K562 (cell line): ENCODE data around the gene MFSD6L. TPM values are rescaled to one million over a fixed set of nuclear protein-coding genes. Genes with fewer than 3 reads are reported as not detected.

Experiments
- ATAC-seq: fragments of 200-7000 bp; cut with Tn5 transposase; 3 replicates; pipeline ENCODE4 v1.9.1; 2020; ENCODE audit warnings: moderate library complexity
- BruUV-seq: library from RNA; stranded (reverse); fragments of 400-500 nt; replicated peaks from 2 replicates; lab custom pipeline; 2021; lab: Mats Ljungman, UMichigan
- CTCF ChIA-PET: fragments of 300-600 bp; formaldehyde crosslinking; extraction: SDS; loops from one replicate; lab custom pipeline; 2021; ENCODE audit warnings: low intra/inter-chr PET ratio; lab: Yijun Ruan, JAX
- POLR2A ChIA-PET: fragments of 300-600, 350-650 bp; sonication (Branson Sonifier 250); formaldehyde crosslinking; extraction: SDS; loops from one replicate; lab custom pipeline; 2021; ENCODE audit warnings: antibody characterized with exemption, inconsistent platforms; lab: Yijun Ruan, JAX
- DNase-seq, 4 experiments: peaks; one replicate each; pipeline versions ENCODE4 v3.0.0 to v3.0.0-alpha.2; 2011 to 2018; ENCODE audit warnings: low spot score in 3 of 4, mixed read lengths in 3 of 4; ENCODE audit errors: extremely low read depth in 1 of 4
- FAIRE-seq: peaks from 2 replicates; lab custom pipeline; 2011; peaks lifted over from hg19 to GRCh38; lab: Jason Lieb, UNC
- H2AFZ ChIP-seq: 2 replicates; pipeline ENCODE4 v1.6.0; 2011; ENCODE audit warnings: low read depth, low read length, control low read depth, inconsistent platforms
- H3K27ac ChIP-seq: fragments of 200-600 bp; 3 replicates; pipeline ENCODE4 v1.8.0; 2011; ENCODE audit warnings: low read depth, mild to moderate bottlenecking, control low read depth, inconsistent platforms, low read length, moderate library complexity, mixed read lengths; ENCODE audit errors: extremely low read depth
- H3K27me3 ChIP-seq, 2 experiments: fragments of 300-600 bp in 1 of 2; 2 replicates in 1 of 2; 3 replicates in 1 of 2; pipeline versions ENCODE4 v1.6.0 to v1.8.0; 2011; ENCODE audit warnings: inconsistent platforms in 2 of 2, low read length in 2 of 2, mild to moderate bottlenecking in 1 of 2, mixed read lengths in 1 of 2, moderate library complexity in 1 of 2; ENCODE audit not compliant: control insufficient read depth in 2 of 2, insufficient read depth in 2 of 2
- H3K36me3 ChIP-seq: fragments of 300-600 bp; 3 replicates; pipeline ENCODE4 v1.8.0; 2011; ENCODE audit warnings: mild to moderate bottlenecking, low read length, inconsistent platforms; ENCODE audit not compliant: control insufficient read depth, insufficient read depth
- H3K4me1 ChIP-seq, 2 experiments: fragments of 200-600 bp in 1 of 2; replicated peaks in 1 of 2; 2 replicates in 1 of 2; 3 replicates in 1 of 2; pipeline versions ENCODE4 v1.5.1 to v1.8.0; 2011; ENCODE audit warnings: inconsistent platforms in 2 of 2, low read length in 2 of 2, mild to moderate bottlenecking in 1 of 2, mixed read lengths in 1 of 2, moderate library complexity in 1 of 2; ENCODE audit not compliant: control insufficient read depth in 2 of 2, insufficient read depth in 2 of 2
- H3K4me2 ChIP-seq: 2 replicates; pipeline ENCODE4 v1.6.1; 2011; ENCODE audit warnings: low read length, control low read depth, inconsistent platforms, mixed read lengths; ENCODE audit not compliant: insufficient read depth
- H3K4me3 ChIP-seq: fragments of 200-600 bp; sonication (generic), shearing (Covaris generic); 2 replicates; pipeline ENCODE4 v1.5.1; 2016; ENCODE audit warnings: control low read depth, inconsistent platforms
- H3K79me2 ChIP-seq: fragments of 200-600 bp; 3 replicates; pipeline ENCODE4 v1.8.0; 2011; ENCODE audit warnings: low read length, inconsistent platforms; ENCODE audit not compliant: control insufficient read depth, insufficient read depth
- H3K9ac ChIP-seq, 2 experiments: 2 replicates each; pipeline versions ENCODE4 v1.6.0 to v1.6.1; 2011; ENCODE audit warnings: low read depth in 2 of 2, low read length in 2 of 2, control low read depth in 1 of 2, inconsistent platforms in 1 of 2, mild to moderate bottlenecking in 1 of 2, mixed read lengths in 1 of 2; ENCODE audit not compliant: insufficient read depth in 1 of 2
- H3K9me1 ChIP-seq: one replicate; pipeline ENCODE4 v1.6.0; 2011; ENCODE audit warnings: inconsistent platforms, mild to moderate bottlenecking, low read length, moderate library complexity; ENCODE audit not compliant: control insufficient read depth, insufficient read depth
- H3K9me3 ChIP-seq: replicated peaks from 2 replicates; pipeline ENCODE4 v1.5.1; 2011; ENCODE audit warnings: low read depth, low read length, inconsistent platforms; ENCODE audit not compliant: control insufficient read depth, insufficient read depth
- H4K20me1 ChIP-seq: replicated peaks from 2 replicates; pipeline ENCODE4 v1.6.1; 2011; ENCODE audit warnings: low read length, inconsistent platforms, mixed read lengths; ENCODE audit not compliant: control insufficient read depth, insufficient read depth
- CCAR2 ChIP-seq: fragments of 200-400 bp; formaldehyde crosslinking; IDR thresholded peaks from 2 replicates; pipeline ENCODE4 v1.6.1; 2017; ENCODE audit warnings: mild to moderate bottlenecking, low read depth, low read length
- EZH2 ChIP-seq: IDR thresholded peaks from 2 replicates; pipeline ENCODE4 v1.6.1; 2012; ENCODE audit warnings: low read depth, mild to moderate bottlenecking, inconsistent platforms, low read length, borderline replicate concordance
- FOS ChIP-seq: IDR thresholded peaks from 3 replicates; pipeline ENCODE4 v1.6.1; 2011; ENCODE audit not compliant: insufficient read length; ENCODE audit errors: extremely low read depth
- GABPB1 ChIP-seq: sonication (generic); formaldehyde crosslinking; IDR thresholded peaks from 2 replicates; pipeline ENCODE4 v1.8.0; 2022; ENCODE audit warnings: mild to moderate bottlenecking, missing genetic modification reagents
- HOXB6 ChIP-seq: fragments of 250-450 bp; sonication (Bioruptor Pico); IDR thresholded peaks from 2 replicates; pipeline ENCODE4 v1.5.1; 2022; ENCODE audit warnings: mild to moderate bottlenecking, borderline replicate concordance
- KDM4B ChIP-seq, 2 experiments: fragments of 450-650 bp in 1 of 2; sonication (generic) in 1 of 2; IDR thresholded peaks; 2 replicates each; pipeline ENCODE4 v1.6.1; 2016 to 2017; ENCODE audit warnings: borderline replicate concordance in 2 of 2, antibody characterized with exemption in 1 of 2, low read depth in 1 of 2, mild to moderate bottlenecking in 1 of 2
- KHSRP ChIP-seq: fragments of 450-650 bp; IDR thresholded peaks from 2 replicates; pipeline ENCODE4 v1.6.1; 2017
- MAFG ChIP-seq: fragments of 450-650 bp; conservative IDR thresholded peaks from 2 replicates; pipeline ENCODE4 v1.6.1; 2016; ENCODE audit warnings: missing genetic modification characterization, missing compliant biosample characterization
- MCM5 ChIP-seq: fragments of 450-650 bp; IDR thresholded peaks from 2 replicates; pipeline ENCODE4 v1.6.1; 2016; ENCODE audit warnings: low read depth
- MED1 ChIP-seq: sonication (generic); formaldehyde crosslinking; IDR thresholded peaks from 2 replicates; pipeline ENCODE4 v1.8.1; 2023; ENCODE audit warnings: missing genetic modification reagents, borderline replicate concordance
- NCOA6 ChIP-seq: fragments of 450-650 bp; IDR thresholded peaks from 2 replicates; pipeline ENCODE4 v1.6.1; 2017; ENCODE audit warnings: mild to moderate bottlenecking
- NR2C1 ChIP-seq, 2 experiments: fragments of 450-650 bp; IDR thresholded peaks; 2 replicates each; pipeline ENCODE4 v1.6.1; 2017; ENCODE audit warnings: mild to moderate bottlenecking in 2 of 2, antibody characterized with exemption in 1 of 2, inconsistent platforms in 1 of 2, missing compliant biosample characterization in 1 of 2, missing genetic modification characterization in 1 of 2
- TAF1 ChIP-seq: IDR thresholded peaks from 2 replicates; pipeline ENCODE4 v1.6.1; 2011; ENCODE audit warnings: mild to moderate bottlenecking, low read length, moderate library complexity; ENCODE audit not compliant: insufficient read depth, control insufficient read depth, severe bottlenecking; ENCODE audit errors: extremely low read depth
- ZNF140 ChIP-seq: fragments of 250-450 bp; sonication (Bioruptor Pico); IDR thresholded peaks from 2 replicates; pipeline ENCODE4 v1.8.0; 2021; ENCODE audit warnings: moderate library complexity, mild to moderate bottlenecking, inconsistent platforms
- ZNF445 ChIP-seq: fragments of 250-450 bp; sonication (Bioruptor Pico); IDR thresholded peaks from 2 replicates; pipeline ENCODE4 v1.4.0; 2020; ENCODE audit warnings: low read depth, mild to moderate bottlenecking, moderate library complexity
- WGBS: fragments of 100-300 bp; shearing (Covaris generic); methylation state at CpG from one replicate; pipeline ENCODE4 v1.1.6; 2016; ENCODE audit warnings: low coverage, mixed read lengths; ENCODE audit not compliant: insufficient coverage; ENCODE audit errors: missing lambda C conversion rate; 5-methylcytosine and 5-hydroxymethylcytosine counted together
- in situ Hi-C: fragments of 300-500 bp; cut with MboI; formaldehyde crosslinking; loops from 4 replicates; pipeline ENCODE4 v1.15.0; 2018; ENCODE audit warnings: inconsistent platforms, mixed read lengths
- intact Hi-C: fragments of 100-400 bp; cut with micrococcal nuclease; formaldehyde crosslinking; loops from 2 replicates; pipeline ENCODE4 v1.14.2; 2022
- polyA plus RNA-seq, 8 experiments: library from polyadenylated mRNA; depleted of rRNA in 4 of 8; stranded (reverse) in 5 of 8; unstranded in 3 of 8; fragments of >200 nt; fragmentation: Nextera tagmentation in 2 of 8; fragmentation: Illumina TruSeq in 1 of 8; extraction: Ambion mirVana in 2 of 8; extraction: Trizol in 1 of 8; gene quantifications; 2 replicates each; pipeline versions ENCODE4 v1.2.1 to v1.2.3, GENCODE V29; 2011 to 2014; ENCODE audit warnings: inconsistent platforms in 1 of 8, missing spikeins in 1 of 8
- total RNA-seq, 7 experiments: library from RNA; depleted of rRNA in 6 of 7; stranded (reverse); fragments of >200 nt in 6 of 7; fragmentation: Illumina TruSeq in 2 of 7; extraction: Trizol in 2 of 7; gene quantifications; 2 replicates each; pipeline versions ENCODE4 v1.2.1 to v1.2.3, GENCODE V29; 2011 to 2021; ENCODE audit warnings: low replicate concordance in 1 of 7
- TF ChIP-seq, protein P1 (sequence below), 2 experiments: IDR thresholded peaks; 2 replicates each; pipeline ENCODE4 v1.6.1; 2011; ENCODE audit warnings: borderline replicate concordance in 1 of 2, control low read depth in 1 of 2, low read depth in 1 of 2, low read length in 1 of 2, mild to moderate bottlenecking in 1 of 2, mixed read lengths in 1 of 2, moderate library complexity in 1 of 2; ENCODE audit not compliant: insufficient read depth in 1 of 2, insufficient read length in 1 of 2, poor library complexity in 1 of 2, severe bottlenecking in 1 of 2; ENCODE audit errors: extremely low read depth in 1 of 2

MFSD6L gene
- total and polyA plus RNA-seq, 9 of the 15 experiments (the other 6 are each of a cell fraction or from before 2014, with no cell fraction given), result not detected

DNA sequence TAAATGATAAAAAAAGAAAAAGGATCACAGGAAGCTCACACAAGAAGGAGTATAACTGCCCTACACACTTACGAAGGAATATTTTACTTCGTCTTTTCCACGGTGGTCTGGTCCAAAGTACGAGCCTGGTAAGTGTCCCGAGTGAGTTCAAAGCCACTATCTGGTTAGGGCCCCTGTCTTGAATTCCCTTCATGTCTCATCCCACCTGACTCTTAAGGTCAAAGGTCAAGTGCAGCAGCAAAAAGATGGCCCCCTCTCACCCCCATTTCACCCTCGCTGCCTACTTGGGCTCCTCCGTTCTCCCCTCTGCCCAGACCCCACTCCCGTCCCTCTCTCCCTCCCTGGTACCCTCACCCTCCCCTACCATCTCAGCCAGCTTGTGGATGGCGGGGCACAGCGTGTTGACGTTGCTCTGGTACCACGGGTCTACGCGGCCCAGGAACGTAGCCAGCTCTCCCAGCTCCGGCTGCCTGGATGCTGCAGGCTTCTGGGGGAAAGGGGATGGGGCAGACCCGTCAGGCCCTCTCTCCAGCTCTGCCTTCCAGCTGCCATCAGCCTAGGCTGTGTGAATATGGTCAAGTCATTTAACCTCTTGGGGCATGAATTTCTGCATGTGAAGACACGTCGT lies 27.8 kb upstream of the MFSD6L start:
- Histone ChIP-seq H3K9me3 (no peaks in the 10 kb centered on the region), H2AFZ (no peak overlapping the region), H3K27ac (no peak overlapping the region), H3K9ac (no peak overlapping the region), H3K9me1 (no peaks in the 10 kb centered on the region), H3K4me3 (no peak overlapping the region), H3K4me1 (no peaks in the 10 kb centered on the region), H3K36me3 (no peaks in the 10 kb centered on the region), H3K4me2 (no peak overlapping the region), H3K27me3 (peaks cover 0 to 8% of the 10 kb centered on the region in 2 experiments; a peak in 3 of 5 replicates), H4K20me1 (no peaks in the 10 kb centered on the region), H3K79me2 (no peaks in the 10 kb centered on the region)
- CTCF ChIA-PET, result no interaction called here
- ATAC-seq (no peak), FAIRE-seq (no peak), DNase-seq (no peak)
- intact Hi-C loops, result no loop called here
- no TSS peak for BruUV-seq
- TF ChIP-seq NCOA6, result no peak
- TF ChIP-seq MCM5, result no peak
- no peak for TF ChIP-seq CCAR2
- TF ChIP-seq MAFG, result no peak
- no peak for TF ChIP-seq FOS
- TF ChIP-seq NR2C1 (IDR thresholded peaks at IDR 0.05), result 0 out of 2 replicates have a peak, but pooled peaks have one; percentile 27
- TF ChIP-seq NR2C1 (tag; IDR thresholded peaks at IDR 0.05), result 0 out of 2 replicates have a peak, but pooled peaks have one; percentile 15
- POLR2A ChIA-PET, result interaction anchor here (0.7 kb wide), 1 partner anchor 57 kb away, joined by 3 read pairs; no protein-coding TSS in a partner anchor
- in situ Hi-C loops, result no loop called here
- 1% methylated on average over 7 of the region's 19 CpGs for WGBS

DNA sequence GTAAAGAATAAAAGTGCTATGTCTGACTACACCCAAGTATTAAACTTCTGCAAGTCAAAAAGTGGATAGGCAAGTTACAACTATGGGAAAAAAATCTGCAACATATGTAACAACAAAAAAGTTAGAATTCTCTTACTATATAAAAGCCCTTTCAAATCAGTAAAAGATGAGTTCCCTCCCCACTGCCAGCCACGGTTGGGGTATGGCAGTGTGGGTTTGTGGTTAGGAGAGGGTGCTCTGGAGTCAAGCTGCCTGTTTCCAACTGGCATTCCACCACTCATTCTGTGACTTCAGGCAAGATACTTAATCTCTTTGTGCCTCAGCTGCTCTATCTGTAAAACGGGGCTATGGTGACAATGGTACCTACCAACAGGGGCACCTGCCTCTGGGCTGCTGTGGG lies 26.6 kb upstream of the MFSD6L start:
- no TSS peak for BruUV-seq
- H3K4me3 ChIP-seq, result no peak overlapping the region
- H3K9me1 ChIP-seq, result no peaks in the 10 kb centered on the region
- WGBS, result 0% methylated on average over 2 of the region's 2 CpGs
- no peak overlapping the region for H2AFZ ChIP-seq
- no peaks in the 10 kb centered on the region for H3K36me3 ChIP-seq
- ChIA-PET CTCF (no interaction called here), POLR2A (no interaction called here)
- FAIRE-seq, result no peak
- intact Hi-C loops, result no loop called here
- H3K9me3 ChIP-seq, result no peaks in the 10 kb centered on the region
- no peaks in the 10 kb centered on the region for H3K79me2 ChIP-seq
- no peaks in the 10 kb centered on the region for H3K4me1 ChIP-seq
- no peaks in the 10 kb centered on the region for H4K20me1 ChIP-seq
- H3K4me2 ChIP-seq, result no peak overlapping the region
- no peak overlapping the region for H3K9ac ChIP-seq
- in situ Hi-C loops, result no loop called here
- H3K27ac ChIP-seq, result no peak overlapping the region
- no peak for ATAC-seq
- peaks cover 0 to 8% of the 10 kb centered on the region in 2 experiments; a peak in 3 of 5 replicates for H3K27me3 ChIP-seq
- DNase-seq, result no peak
- TF ChIP-seq HOXB6 (CRISPR knock-in tag) (no peak), KHSRP (no peak), TAF1 (no peak), MED1 (CRISPR knock-in tag) (no peak), EZH2 (no peak), GABPB1 (CRISPR knock-in tag) (no peak), KDM4B (IDR thresholded peaks at IDR 0.05; ENCODE audit: borderline replicate concordance in 2 of 2, low read depth in 1 of 2) (no peak), ZNF140 (CRISPR knock-in tag) (no peak), ZNF445 (CRISPR knock-in tag) (no peak)
- TF ChIP-seq, protein P1, sequence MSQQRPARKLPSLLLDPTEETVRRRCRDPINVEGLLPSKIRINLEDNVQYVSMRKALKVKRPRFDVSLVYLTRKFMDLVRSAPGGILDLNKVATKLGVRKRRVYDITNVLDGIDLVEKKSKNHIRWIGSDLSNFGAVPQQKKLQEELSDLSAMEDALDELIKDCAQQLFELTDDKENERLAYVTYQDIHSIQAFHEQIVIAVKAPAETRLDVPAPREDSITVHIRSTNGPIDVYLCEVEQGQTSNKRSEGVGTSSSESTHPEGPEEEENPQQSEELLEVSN (IDR thresholded peaks at IDR 0.05; ENCODE audit: borderline replicate concordance in 1 of 2, extremely low read depth in 1 of 2, insufficient read depth in 1 of 2, insufficient read length in 1 of 2, low read depth in 1 of 2, low read length in 1 of 2, poor library complexity in 1 of 2, severe bottlenecking in 1 of 2), result no peak
